Epithelial cell of esophagus (primary cell): Measurements from ENCODE around the gene RGMB.
A peak's percentile ranks its signal among the peaks of the same experiment; 100 is the strongest.

Experiments used
- DNase-seq: peaks from one replicate; pipeline ENCODE4 v3.0.0; 2010; ENCODE audit warnings: low read depth
- H3K4me3 ChIP-seq: 2 replicates; pipeline ENCODE4 v1.5.1; 2011; ENCODE audit warnings: mild to moderate bottlenecking, low read length, control low read depth
- TF ChIP-seq, protein P1 (sequence below): IDR thresholded peaks from 2 replicates; pipeline ENCODE4 v1.5.1; 2011; ENCODE audit warnings: low read depth, mild to moderate bottlenecking, low read length, control low read depth, inconsistent platforms; ENCODE audit not compliant: insufficient read depth; ENCODE audit errors: missing control alignments

Gene RGMB

DNA sequence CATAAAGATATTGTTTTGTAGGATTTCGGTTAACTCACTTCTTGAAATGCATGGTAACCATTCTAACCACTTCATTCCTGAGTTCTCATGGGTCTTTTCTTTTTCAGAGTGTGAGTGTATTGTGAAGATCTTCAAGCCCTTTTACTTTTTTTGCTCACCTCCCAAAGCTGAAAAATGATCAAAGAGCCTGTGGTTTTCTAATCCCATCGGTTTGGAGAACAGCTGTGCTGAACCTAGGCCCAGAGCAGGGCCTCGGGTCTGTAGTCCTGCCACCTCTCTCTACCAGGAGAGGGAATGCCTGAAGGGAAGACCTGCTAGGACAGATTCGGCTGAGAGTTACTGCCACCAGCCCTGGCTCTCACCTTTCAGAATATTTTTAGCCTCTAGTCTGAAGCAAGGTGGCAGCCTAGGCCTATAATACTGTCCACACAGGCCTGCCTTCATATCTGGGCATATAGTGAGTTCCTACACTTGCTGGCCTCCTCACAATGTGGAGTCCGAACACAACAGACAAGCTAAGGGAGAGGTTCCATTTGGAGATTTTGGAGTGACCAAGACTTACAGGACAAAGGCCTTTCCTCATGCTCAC lies 13.8 kb downstream of the RGMB start:
- no peak overlapping the region for H3K4me3 ChIP-seq
- DNase-seq, result no peak
- TF ChIP-seq, protein P1, sequence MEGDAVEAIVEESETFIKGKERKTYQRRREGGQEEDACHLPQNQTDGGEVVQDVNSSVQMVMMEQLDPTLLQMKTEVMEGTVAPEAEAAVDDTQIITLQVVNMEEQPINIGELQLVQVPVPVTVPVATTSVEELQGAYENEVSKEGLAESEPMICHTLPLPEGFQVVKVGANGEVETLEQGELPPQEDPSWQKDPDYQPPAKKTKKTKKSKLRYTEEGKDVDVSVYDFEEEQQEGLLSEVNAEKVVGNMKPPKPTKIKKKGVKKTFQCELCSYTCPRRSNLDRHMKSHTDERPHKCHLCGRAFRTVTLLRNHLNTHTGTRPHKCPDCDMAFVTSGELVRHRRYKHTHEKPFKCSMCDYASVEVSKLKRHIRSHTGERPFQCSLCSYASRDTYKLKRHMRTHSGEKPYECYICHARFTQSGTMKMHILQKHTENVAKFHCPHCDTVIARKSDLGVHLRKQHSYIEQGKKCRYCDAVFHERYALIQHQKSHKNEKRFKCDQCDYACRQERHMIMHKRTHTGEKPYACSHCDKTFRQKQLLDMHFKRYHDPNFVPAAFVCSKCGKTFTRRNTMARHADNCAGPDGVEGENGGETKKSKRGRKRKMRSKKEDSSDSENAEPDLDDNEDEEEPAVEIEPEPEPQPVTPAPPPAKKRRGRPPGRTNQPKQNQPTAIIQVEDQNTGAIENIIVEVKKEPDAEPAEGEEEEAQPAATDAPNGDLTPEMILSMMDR, result peak; percentile 12

DNA sequence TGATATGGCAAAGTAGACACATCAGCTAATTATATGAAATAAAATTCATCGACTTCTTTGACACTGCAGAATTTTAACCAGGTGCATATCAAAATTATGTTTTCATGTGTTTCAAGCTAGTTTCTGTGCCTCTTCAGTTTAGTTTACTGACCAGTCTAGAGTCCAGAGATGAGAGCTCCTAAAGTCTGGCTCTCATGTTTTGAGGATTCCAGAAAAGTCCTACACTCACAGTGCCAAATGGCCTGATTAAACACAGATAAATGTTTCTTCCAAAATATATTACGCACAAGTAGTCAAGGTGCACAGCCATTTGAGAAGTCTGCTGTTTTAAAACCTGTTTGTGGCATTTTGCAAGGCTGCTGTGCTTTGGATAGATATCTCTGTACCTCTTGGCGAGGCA lies 15.6 kb downstream of the RGMB start:
- no peak overlapping the region for H3K4me3 ChIP-seq
- TF ChIP-seq, protein P1, result no peak
- no peak for DNase-seq

DNA sequence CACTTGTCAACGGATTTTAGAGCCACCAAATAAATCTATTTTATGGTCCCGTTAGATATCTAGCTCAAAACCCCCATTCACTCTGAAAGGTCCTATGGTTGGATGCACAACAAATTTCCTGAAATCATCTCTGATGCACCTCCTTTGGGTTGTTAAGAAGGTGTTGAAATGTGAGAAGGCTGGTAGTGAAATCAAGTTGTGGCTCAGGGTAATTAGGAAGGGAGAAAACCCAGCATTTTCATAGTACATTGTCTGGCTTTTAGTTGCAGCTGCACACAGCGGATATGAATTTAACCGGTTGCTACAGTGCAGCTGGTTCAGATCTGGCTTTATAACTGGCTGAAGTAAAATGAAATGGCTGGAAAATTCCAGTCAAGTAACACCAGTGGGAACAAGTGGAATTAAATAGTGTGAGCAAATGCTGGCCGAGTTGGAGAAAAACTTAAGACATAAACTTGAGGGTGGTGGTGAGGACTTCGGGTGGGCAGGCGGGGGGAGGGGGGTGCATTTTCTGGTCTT lies 17.6 kb downstream of the RGMB start:
- no peak for DNase-seq
- TF ChIP-seq, protein P1, result no peak
- H3K4me3 ChIP-seq, result no peak overlapping the region

DNA sequence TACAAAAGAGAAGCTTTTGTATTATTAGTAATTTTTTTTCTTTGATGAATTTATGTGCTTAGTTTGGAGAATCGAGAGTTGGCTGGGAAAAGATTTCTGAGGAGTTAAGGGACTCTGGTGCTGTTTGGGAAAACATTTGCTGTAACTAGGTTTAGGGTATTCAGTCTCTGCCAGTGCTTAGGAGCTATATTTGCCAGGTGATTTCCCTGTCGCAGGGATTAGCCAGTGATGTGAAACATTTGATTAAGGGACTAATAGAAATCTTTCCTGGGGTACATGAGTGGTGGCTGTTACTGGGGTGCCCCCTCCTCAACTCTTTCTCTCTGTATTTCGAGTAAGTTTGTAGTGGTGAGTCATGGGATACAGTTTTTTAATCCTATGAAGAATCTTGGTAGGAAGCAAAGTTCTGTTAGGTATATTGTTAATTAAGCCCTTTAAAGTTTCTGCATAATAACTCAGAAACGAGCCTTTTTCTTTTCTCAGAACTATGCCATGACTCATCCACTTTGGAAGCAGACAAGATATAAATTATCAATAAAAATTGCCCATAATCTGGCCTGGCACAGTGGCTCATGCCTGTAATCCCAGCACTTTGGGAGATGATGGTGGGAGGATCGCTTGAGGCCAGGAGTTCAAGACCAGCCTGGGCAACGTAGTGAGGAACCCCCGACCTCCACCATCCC lies 18.6 kb downstream of the RGMB start:
- TF ChIP-seq, protein P1, result no peak
- no peak overlapping the region for H3K4me3 ChIP-seq
- no peak for DNase-seq

DNA sequence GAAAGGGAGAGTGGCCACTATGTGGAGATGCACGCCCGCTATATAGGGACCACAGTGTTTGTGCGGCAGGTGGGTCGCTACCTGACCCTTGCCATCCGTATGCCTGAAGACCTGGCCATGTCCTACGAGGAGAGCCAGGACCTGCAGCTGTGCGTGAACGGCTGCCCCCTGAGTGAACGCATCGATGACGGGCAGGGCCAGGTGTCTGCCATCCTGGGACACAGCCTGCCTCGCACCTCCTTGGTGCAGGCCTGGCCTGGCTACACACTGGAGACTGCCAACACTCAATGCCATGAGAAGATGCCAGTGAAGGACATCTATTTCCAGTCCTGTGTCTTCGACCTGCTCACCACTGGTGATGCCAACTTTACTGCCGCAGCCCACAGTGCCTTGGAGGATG lies 19.8 kb downstream of the RGMB start:
- no peak overlapping the region for H3K4me3 ChIP-seq
- DNase-seq, result no peak
- TF ChIP-seq, protein P1, result no peak

DNA sequence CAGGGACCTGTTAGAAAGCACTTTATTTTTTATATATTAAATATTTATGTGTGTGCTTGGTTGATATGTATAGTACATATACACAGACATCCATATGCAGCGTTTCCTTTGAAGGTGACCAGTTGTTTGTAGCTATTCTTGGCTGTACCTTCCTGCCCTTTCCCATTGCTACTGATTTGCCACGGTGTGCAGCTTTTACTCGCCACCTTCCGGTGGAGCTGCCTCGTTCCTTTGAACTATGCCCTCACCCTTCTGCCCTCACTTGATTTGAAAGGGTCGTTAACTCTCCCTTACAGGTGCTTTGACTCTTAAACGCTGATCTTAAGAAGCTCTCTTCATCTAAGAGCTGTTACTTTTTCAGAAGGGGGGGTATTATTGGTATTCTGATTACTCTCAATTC lies 20.5 kb downstream of the RGMB start:
- DNase-seq, result no peak
- TF ChIP-seq, protein P1, result no peak

More for the DNA sequence above, 20.5 kb downstream of the RGMB start:
- no peak overlapping the region for H3K4me3 ChIP-seq
